ENCODE results near the gene FBXO24. TPM values are rescaled to one million over a fixed set of nuclear protein-coding genes. Genes with fewer than 3 reads are reported as not detected.

The FBXO24 gene
- total and polyA plus RNA-seq, 9 of the 15 experiments (the other 6 are each of a cell fraction or from before 2014, with no cell fraction given), result 0.17 to 0.95 (median 0.50) TPM

DNA sequence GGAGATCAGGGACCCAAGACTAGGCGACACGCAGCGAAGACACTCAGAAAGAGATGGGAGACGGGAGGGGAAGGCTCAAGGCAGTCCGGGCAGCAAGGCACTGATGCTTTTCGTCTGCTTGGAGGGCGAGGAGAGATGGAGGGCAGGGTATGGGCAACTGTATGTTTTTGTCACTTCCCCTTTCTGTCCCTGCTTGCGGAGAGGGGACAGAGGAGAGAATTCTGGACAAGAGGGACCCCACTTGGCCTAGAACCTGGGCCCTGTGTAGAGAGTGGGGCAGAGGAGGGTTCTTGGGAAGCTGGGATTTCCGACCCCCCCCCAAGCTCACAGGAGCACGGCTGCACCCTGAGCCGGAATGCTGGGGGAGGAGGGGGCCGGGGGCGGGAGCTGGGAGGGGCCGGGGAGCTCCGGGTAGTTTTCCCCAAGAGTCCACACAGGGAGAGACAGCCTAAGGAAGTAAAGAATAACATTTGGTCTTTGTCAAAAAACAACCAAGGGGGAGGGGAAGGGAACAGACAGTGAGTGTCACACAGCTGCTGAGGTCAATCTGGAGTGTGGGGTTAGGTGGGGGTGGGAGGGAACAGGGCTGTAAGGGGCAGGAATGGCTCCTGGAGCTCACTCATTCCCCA, 2.0 kb upstream of the FBXO24 start:
- ATAC-seq, result no peak
- H3K27ac ChIP-seq (ENCODE audit: extremely low read depth, low read depth, low read length), result peak overlapping the region; percentile 88; the same call in 2 of the 3 replicates
- intact Hi-C loops (cut with micrococcal nuclease), result no loop called here

More for the DNA sequence above, 2.0 kb upstream of the FBXO24 start:
- peaks cover 26 to 61% of the 10 kb centered on the region in 2 experiments for H3K4me1 ChIP-seq (replicated peaks in 1 of 2; ENCODE audit: control insufficient read depth in 2 of 2, insufficient read depth in 2 of 2, low read length in 2 of 2)
- FAIRE-seq, result no peak
- ChIA-PET CTCF (ENCODE audit: low intra/inter-chr PET ratio) (no interaction called here), POLR2A (interaction anchor here (0.5 to 3.5 kb wide), 11 partner anchors 7 to 242 kb away, joined by 3 to 27 read pairs (median 3); partner anchors contain the start of genes MEPCE and ZCWPW1)
- peaks cover 24% of the 10 kb centered on the region for H4K20me1 ChIP-seq (replicated peaks; ENCODE audit: control insufficient read depth, insufficient read depth, low read length)
- DNase-seq (ENCODE audit: extremely low read depth in 1 of 4, low spot score in 3 of 4), result peak in 3 of 4 experiments; percentile 45 to 50 (median 50)
- BruUV-seq (replicated peaks), result no TSS peak
- H3K9ac ChIP-seq (ENCODE audit: insufficient read depth in 1 of 2, low read depth in 2 of 2, low read length in 2 of 2), result peak overlapping the region; percentile 90 to 97; a peak in 2 of 4 replicates
- H3K9me1 ChIP-seq (ENCODE audit: control insufficient read depth, insufficient read depth, low read length), result peaks cover 12% of the 10 kb centered on the region
- peaks cover 31% of the 10 kb centered on the region for H3K79me2 ChIP-seq (ENCODE audit: control insufficient read depth, insufficient read depth, low read length)
- TF ChIP-seq NCOA6 (IDR thresholded peaks at IDR 0.05) (no peak), TCF3 (CRISPR knock-in tag; IDR thresholded peaks at IDR 0.05) (no peak), STAG1 (CRISPR knock-in tag; IDR thresholded peaks at IDR 0.05; ENCODE audit: borderline replicate concordance) (no peak), CBFA2T3 (IDR thresholded peaks at IDR 0.05) (no peak), ZNF324 (CRISPR knock-in tag; IDR thresholded peaks at IDR 0.05) (no peak), TSC22D4 (tag; IDR thresholded peaks at IDR 0.05) (no peak), SOX6 (IDR thresholded peaks at IDR 0.05) (no peak), U2AF2 (optimal IDR thresholded peaks at IDR 0.05; ENCODE audit: low read depth, low read length) (no peak), ZMIZ1 (IDR thresholded peaks at IDR 0.05; ENCODE audit: low read depth in 2 of 2, low read length in 2 of 2) (no peak), RUNX1 (IDR thresholded peaks at IDR 0.05; ENCODE audit: low read depth) (no peak), SMAD2 (IDR thresholded peaks at IDR 0.05; ENCODE audit: low read depth, low read length) (no peak), PCBP2 (IDR thresholded peaks at IDR 0.05; ENCODE audit: low read depth, low read length, poor library complexity, severe bottlenecking) (no peak), SMAD3 (CRISPR knock-in tag; conservative IDR thresholded peaks at IDR 0.05) (no peak), JUND (IDR thresholded peaks at IDR 0.05; ENCODE audit: borderline replicate concordance, low read depth, low read length) (no peak), JUND (tag; IDR thresholded peaks at IDR 0.05; ENCODE audit: borderline replicate concordance, low read depth, low read length) (no peak), ERF (CRISPR knock-in tag; IDR thresholded peaks at IDR 0.05) (0 out of 2 replicates have a peak, but pooled peaks have one; percentile 49), SPI1 (IDR thresholded peaks at IDR 0.05; ENCODE audit: borderline replicate concordance, low read depth, low read length) (peak; percentile 94), CBX5 (IDR thresholded peaks at IDR 0.05; ENCODE audit: borderline replicate concordance, low read depth) (no peak), NR2C2 (CRISPR knock-in tag; IDR thresholded peaks at IDR 0.05) (no peak), NR2C2 (tag; IDR thresholded peaks at IDR 0.05) (0 out of 2 replicates have a peak, but pooled peaks have one; percentile 1)
- in situ Hi-C loops (cut with MboI), result no loop called here
- 62% methylated on average over 6 of the region's 15 CpGs for WGBS (ENCODE audit: insufficient coverage, low coverage, missing lambda C conversion rate)
- H3K4me2 ChIP-seq (ENCODE audit: insufficient read depth, low read length), result peak overlapping the region; percentile 90
- H3K27me3 ChIP-seq (ENCODE audit: control insufficient read depth in 2 of 2, insufficient read depth in 2 of 2, low read length in 2 of 2), result no peaks in the 10 kb centered on the region
- H3K4me3 ChIP-seq, result peak overlapping the region; percentile 75
- peaks cover 49% of the 10 kb centered on the region for H3K36me3 ChIP-seq (ENCODE audit: control insufficient read depth, insufficient read depth, low read length)
- no peak overlapping the region for H2AFZ ChIP-seq (ENCODE audit: low read depth, low read length)
- no peaks in the 10 kb centered on the region for H3K9me3 ChIP-seq (replicated peaks; ENCODE audit: control insufficient read depth, insufficient read depth, low read depth, low read length)
